GM18861 (cell line): ENCODE data around the gene GNB1L.

Experiments
- ATAC-seq: cut with Tn5 transposase; IDR thresholded peaks from one replicate; pipeline ENCODE4 v1.9.1; 2021; ENCODE audit not compliant: unreplicated experiment

The GNB1L gene

DNA sequence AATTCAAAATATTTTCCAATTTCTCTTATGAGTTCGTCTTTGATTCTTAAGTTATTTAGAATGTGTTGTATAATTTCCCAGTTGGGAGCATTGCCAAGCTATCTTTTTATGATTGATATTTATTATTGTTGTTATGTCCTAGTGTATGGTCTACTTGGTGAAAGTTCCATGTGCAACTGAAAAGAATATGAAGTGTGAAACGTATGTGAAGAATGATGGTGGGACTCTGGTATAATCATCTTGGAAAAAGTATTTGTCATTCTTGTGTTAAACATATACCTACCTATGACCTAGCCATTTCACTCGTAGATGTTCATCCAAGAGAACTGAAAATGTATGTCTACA lies 12.0 kb upstream of the GNB1L start:
- no peak for ATAC-seq

DNA sequence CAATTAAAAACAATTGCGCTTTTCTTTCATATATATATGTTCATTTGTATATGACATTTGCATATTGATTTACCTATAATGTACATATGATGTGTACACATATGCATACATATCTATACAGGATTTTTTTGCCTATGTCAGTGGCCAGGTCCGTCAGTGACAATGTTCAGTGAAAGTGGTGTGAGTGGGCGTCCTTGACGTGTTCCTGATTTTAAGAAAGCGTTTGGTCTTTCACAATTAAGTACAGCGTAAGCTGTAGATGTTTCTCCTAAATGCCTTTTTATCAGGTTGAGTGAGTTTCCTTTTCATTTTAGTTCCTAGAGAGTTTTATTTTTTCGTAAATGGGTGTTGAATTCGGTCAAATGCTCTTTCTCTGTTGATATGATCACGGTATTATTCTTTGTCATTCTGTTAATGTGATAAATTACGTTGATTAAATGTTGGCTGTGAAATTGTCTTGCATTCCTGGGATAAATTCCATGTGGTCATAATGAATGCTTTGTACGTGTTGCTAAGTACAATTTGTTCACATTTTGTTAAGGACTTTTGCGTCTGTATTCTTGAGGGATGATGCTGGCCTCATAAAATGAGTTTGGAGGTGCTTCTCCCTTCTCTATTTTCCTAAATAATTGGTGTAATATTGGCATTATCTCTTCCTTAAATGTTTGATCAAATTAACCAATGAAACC lies 10.6 kb upstream of the GNB1L start:
- ATAC-seq, result no peak

DNA sequence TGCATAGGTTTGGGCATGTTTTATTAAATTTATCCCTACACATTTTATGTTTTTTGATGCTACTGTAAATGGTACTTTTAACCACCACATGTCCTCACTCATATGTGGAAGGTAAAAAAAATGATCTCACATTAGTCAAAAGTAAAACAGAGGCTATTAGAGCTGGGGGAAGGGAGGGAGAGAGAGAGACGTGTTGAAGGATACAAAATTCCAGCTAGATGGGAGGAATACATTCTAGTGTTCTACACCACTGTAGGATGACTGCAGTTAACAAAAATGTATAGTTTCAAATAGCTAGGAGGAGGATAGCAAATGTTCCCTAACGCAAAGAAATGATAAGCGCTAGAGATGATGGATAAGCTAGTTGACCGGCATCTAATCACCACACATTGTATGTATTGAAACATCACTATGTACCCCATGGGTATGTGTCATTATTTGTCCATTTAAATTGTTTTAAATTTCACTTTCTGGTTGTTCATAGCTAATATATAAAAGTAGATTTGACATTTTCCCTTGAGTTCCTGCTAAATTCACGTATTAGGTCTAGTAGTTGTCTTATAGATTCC lies 9.9 kb upstream of the GNB1L start:
- no peak for ATAC-seq

DNA sequence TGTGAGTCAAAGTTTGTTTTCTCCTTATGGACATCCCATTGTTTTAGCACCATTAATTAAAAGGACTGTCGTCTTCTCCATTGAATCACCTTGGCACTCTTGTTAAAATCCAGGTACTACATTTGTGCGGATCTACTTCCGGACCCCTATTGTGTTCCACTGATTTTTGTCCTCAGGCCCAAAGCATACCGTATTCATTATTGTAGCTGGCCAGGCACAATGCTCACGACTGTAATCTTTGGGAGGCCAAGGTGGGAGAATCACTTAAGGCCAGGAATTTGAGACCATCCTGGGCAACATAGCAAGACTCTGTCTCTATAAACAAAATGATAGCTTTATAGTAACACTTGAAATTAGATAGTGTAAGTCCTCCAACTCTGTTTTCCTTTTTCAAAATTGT lies 8.9 kb upstream of the GNB1L start:
- ATAC-seq, result no peak

DNA sequence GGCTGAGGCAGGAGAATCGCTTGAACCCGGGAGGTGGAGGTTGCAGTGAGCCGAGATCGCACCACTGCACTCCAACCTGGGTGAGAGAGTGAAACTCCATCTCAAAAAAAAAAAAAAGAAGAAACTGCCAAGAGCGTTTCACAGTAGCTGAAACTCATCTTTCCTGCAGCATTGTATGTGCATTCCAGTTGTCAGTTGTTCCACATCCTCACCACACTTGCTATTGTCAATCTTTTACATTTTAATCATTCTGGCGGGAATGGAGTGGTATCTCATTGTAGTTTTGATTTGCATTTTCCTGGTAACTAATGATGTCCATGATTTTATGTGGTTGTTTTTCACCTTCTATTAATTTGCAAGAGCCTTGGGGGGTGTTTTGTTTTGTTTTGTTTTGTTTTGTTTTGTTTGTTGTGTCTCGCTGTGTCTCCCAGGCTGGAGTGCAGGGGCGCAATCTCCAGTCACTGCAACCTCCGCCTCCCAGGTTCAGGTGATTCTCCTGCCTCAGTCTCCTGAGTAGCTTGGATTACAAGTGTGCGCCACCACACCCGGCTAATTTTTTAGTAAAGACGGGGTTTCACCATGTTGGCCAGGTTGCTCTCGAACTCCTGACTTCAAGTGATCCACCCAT lies 8.1 kb upstream of the GNB1L start:
- ATAC-seq, result no peak

DNA sequence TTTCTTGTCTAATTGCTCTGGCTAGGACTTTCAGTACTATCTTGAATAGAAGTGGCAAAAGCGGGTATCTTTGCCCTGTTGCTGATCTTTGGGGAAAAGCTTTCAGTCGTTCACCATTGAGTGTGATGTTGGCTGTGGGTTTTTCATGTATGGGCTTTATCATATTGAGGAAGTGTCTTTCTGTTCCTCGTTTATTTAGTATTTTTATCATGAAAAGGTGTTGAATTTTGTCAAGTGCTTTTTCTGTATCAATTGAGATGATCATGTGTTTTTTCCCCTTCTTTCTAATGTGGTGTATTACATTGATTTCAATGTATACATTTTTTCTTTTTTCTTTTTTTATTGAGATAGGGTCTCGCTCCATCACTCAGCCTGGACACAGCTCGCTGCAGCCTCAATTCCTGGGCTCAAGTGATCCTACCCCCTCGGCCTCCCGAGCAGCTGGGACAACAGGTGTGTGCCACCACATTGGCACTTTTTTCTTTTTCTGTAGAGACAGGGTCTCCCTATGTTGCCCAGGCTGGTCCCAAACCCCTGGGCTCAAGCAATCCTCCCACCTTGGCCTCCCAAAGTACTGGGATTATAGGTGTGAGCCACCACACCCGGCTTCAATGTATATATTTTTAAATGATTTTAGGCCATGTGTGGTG lies 5.3 kb upstream of the GNB1L start:
- no peak for ATAC-seq

DNA sequence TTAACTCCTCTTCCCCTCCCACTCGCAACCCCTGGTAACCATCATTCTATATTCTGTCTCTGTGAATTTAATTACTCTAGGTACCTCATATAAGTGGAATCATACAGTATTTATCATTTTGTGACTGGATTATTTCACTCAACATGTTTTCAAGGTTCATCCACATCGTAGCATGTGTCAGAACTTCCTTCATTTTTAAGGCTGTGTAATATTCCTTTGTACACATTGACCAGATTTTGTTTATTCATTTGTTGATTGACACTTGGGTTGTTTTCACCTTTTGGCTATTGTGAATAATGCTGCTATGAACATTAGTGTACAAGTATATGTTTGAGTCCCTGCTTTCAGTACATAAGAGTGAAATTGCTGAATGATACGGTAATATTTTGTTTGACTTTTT lies 2.7 kb upstream of the GNB1L start:
- ATAC-seq, result no peak

DNA sequence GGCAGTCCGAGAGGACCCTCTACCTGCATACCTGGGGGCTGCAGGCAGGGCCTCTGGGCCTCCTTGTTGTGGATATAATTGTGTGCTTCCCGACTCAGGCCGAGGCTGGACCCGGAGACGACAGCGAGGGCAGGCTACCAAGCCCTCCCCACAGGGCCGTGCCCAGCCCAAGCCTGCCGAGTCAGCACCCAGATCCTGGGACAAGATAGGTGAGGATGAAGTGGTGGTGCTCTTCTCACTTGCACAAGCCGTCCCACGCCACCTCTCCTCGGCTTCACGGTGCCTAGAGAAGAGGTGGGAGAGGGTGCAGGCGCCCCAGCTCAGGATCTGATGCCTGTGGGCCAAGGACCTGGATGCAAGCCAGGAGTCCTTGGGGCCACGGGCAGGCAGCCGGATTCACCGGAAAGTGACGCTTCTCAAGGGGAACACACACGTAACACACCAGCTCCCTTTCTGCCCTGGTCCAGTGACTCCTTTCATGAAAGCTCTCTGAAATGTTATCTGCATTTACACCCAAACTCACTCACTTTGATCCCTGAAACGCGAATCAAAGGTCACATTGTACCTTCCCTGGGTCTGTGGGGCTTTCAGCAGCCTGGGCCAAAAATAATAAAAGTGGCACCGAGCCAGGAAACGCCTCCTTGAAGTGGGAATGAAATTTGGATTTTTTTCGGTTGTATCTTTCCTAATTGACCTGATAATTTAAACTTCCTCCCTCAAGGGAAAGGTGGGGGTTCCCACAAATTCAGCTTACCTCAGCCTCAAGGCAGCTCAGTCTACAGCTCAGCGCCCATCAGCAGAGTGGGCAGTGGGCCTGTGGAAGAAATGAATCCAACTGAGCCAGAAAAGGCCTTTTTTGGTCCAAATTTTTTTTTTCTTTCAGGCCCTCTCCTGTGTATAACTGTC lies 1.1 kb upstream of the GNB1L start:
- ATAC-seq, result peak; percentile 11

DNA sequence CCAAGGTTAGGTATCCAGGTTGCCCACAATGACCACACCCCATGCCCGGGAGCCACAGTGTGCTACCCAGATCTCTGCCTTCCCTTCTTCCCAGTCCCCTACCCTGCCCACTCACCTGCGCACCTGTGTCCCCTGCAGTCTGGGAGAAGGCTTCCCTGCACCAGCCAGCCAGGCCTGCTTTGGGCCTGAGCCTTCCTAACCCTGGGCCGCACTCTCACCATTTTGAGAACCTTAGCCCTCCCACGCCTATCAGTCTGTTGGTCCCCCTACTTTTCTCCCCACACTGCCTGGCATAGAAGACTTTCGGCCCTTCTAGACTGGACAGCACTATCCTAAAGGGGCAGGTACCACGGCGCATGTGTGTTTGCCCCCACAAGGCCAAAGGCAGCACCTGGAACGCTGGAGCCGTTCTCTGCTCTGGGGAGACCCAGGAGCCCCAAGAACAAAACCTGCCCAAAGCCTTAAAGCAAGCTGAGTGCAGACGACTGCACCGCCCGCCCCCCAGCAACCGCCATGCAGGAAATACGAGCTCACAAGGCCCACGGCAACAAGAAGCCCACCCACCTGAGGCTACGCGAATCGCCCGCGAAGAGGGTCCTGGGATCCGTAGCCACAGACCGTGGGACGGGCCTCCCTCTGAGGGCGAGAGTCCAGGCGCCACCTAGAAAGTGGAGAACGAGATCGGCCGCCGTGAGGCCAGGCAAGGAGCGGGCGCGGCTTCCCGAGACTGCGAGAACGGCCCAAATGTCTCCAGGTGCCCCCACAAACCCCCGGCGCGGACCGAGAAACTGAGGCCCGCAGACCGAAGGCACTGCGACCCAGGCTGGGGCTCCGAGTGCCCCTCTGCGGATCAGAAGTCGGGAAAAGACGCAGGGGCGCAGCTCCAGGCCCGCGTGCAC lies 546 bp downstream of the GNB1L start:
- no peak for ATAC-seq

DNA sequence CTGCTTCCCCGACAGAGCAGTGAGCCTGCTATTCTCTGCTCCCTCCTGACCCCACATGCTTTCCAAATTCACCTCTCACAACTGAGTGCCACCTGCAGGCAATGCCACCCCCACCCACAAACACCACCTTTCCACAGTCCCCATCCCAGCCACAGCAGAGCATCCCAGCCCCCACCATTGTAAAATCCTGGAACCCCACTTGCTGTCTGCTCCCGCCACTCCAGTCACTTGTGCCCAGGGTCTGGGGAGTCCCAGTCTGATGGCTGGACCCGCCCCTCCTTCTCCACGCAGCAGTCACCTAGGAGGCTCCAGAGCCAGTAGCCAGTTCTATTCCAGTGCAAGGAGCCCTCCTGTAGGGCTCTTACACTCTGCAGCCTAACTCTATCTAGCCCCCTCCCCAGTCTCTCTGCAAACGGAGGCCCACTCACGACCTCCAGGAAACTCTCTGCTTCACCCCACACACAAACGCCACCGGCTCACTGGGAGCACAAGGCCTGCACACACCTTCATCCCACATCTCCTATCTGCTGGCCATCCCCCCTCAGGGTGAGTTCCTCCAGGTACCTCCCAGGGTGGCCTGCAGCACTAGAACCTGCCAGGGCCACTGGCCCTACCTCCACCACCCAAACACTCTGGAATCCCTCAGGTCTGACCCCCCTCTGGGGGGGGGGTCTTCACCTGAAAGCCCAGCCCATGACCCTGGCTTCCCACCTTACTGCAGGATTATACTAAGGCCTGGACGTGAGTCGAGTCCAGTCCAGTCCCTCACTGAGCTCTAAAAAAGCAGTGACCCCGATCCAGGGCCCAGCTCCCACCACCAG lies 1.4 kb downstream of the GNB1L start:
- no peak for ATAC-seq

DNA sequence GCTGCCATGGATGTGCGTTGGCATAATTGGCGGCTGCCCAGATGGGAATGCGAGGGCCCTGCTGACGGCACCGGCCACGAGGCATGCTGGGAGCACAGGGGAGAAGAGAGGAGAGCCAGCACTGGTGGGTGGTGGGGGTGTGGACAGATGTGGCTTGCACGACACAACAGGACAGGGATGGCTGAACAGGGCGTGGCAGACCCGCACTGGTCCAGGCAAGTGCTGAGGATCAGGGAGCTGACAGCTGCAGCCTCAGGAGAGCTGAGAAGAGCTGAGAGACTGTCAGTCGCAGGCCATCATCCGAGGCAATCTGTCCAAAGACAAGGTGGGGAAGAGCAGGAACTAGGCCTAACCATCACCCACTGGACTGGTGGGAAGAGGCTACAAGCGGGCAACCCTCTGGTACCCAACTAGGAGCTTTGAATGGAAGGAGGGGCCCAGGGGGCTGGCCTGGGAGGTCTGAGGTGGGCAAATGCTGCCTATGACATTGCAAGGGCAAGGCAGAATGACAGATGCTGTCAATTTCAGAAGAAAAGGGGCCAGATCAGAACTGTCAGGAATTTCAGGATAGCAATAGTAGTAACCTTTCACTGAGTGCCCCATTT lies 2.4 kb downstream of the GNB1L start:
- no peak for ATAC-seq

DNA sequence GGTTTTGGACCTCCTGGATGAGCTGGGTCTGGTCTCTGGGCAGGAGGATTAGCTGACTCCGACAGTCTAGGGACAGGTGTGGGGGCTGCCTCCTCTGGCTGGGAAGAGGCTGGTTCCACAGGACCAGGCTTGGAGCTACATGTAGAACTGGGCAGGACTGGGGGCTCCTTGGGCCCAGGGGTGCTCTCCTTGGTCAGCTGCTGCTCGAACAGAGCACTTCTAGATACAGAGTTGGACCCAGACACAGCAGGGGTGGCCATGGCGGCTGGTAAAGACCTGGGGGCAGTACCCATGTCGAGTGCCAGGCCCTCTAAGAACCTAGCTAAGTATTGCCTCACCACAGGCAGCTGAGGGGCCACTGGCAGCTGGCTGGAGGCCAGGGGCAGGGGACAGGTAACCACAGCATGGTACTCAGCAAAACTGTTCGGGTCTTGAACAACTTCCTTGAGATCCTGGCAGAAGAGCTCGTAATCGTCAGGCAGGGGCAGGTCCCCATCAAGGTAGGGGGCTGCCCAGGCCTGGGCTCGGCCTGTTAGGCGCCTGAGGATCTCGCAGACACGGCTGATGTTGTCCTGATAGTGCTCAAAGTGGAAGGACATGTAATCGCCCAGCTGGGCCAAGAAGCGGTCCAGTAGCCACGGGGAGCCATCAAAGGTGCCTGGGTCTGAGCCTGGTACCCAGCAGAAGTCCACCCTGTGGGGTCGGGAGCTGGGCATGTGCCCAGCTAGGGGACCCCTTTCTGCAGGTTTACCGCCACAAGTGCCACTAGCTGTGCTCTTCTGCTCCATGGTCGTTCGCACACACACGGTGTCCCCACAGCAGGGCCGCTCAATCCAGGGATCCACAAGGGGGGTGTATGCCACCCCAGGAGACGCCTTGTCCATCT lies 3.1 kb downstream of the GNB1L start:
- no peak for ATAC-seq

DNA sequence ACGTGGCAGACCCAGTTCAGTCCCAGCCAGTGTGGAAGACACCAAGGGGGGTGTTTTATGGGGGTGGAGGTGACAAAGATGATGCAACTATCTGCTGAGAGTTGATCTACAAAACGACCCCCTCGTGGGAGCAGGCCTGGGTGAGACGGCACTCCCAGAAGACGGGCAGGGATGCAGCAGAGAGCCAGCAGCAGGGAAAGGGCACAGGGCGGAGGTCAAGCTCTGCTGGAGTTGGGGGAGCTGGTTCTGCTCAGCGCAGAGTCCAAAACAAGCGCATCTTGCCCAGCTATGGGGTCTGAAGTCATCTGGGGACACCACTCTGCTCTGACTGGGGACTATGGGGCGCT lies 3.9 kb downstream of the GNB1L start:
- no peak for ATAC-seq

DNA sequence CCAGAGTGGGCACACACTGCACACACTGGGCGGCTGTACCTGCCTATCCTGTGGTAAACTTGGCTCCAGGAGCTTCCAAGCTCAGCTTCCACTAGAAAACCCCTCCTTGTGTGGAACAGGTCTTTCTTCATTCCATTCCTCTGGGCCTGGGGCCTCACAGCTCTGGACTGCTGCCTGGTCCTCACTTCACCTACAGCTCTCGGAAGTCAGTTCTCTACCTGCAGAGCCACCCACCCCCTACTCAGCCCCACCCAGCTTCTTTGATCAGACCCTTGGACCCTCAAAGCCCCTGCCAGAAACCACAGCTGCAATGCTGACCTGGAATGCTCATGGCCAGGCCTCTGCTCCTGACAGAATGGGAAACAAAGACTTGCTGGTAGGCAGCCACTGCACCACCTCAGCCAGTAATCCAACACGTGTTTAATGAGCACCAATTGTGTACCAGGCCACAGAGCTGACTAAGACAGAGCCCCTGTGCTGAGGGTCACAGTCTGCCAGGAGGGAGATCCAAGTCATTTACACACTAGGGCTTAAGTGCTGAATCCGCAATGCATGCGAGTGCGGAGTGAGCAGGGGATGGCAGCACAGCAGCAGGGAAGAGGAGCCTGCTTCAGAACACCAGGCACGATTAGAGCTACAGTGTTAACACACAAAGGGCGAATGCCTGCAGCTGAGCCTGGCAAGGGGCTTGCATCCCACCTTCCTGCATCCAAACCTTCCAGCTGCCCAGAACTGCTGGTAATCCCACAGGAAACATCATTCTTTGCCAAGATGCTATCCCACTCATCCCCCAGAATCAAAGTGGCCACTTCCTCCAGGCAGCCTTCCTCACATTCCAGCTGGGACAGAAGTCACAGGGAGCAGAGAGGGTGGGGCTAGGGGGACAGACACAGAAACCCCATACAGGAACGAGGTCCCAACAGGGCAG lies 4.6 kb downstream of the GNB1L start:
- ATAC-seq, result no peak

DNA sequence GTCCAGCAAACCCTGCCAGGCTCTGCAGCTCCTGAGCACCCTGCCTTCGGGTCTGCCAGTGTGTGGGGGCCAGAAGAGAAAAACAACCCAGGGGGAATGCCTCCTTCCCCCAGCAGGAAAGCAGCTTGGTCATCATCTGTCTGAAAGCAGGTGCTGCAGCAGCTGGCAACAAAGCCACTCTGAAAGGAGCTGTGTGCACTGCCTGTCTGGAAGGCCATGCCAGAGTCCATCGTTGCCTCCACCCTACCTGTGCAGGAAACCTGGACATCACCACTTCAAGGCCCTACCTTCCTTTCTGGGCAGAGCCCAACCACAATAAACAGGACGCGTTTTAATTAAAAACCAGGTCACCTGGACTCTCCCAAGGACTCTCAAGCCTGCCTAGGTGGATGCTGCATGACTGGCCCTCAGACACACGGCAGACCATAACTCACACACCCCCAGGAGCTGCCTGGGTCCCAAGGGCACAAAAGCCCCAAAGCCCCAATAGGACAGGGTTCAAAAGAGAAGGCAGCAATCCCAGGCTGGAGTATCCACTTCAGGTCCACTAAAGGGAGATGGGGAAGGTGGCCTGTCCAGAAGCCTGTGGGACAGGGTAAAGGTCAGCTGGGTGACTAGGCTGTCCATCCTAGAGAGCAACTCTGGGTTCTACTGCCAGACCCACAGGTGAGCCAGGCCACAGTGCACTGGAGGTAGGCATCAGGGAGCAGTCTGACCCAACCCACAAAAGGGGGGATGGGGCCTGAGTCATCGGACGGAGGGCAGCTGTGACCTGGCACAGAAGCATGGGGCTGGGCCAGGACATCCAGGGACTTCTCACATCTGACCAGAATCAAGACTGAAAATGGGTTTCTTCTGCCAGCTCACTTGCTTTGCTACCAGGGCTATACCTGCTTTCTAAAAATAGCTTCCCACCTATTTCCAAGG lies 6.1 kb downstream of the GNB1L start:
- ATAC-seq, result no peak

DNA sequence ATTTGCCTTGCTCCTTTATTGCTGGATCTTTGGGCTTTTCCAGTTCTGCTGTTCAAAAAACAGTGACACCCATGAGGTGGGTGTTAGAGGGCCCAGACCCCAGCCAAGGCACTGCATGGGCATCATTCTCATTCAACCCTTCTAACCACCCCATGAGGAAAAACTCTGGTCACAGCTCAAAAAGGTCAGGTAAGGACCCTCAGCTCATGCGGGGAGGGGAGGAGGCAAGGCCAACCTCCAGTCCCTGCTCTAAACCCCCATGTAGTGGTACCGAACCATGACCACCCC lies 7.4 kb downstream of the GNB1L start:
- ATAC-seq, result no peak
